K562 (cell line): ENCODE data around the gene YPEL1. TPM values are rescaled to one million over a fixed set of nuclear protein-coding genes. Genes with fewer than 3 reads are reported as not detected.

Experiments
- BHLHE40 ChIP-seq: IDR thresholded peaks from 2 replicates; pipeline ENCODE4 v1.6.1; 2011; ENCODE audit warnings: low read length, improper control_type of control experiment
- BMI1 ChIP-seq: fragments of 150-350 bp; IDR thresholded peaks from 2 replicates; pipeline ENCODE4 v1.6.1; 2014; ENCODE audit warnings: low read length
- GABPB2 ChIP-seq: fragments of 250-450 bp; sonication (Bioruptor Pico); conservative IDR thresholded peaks from 2 replicates; pipeline ENCODE4 v1.5.1; 2021; ENCODE audit warnings: mild to moderate bottlenecking
- GMEB1 ChIP-seq: fragments of 250-450 bp; sonication (Bioruptor Pico); IDR thresholded peaks from 2 replicates; pipeline ENCODE4 v1.4.0; 2020; ENCODE audit warnings: mild to moderate bottlenecking
- MYC ChIP-seq, 2 experiments: fragments of 250-450 bp in 1 of 2; sonication (Bioruptor Pico) in 1 of 2; IDR thresholded peaks; 2 replicates each; pipeline versions ENCODE4 v1.5.1 to v1.6.1; 2012 to 2021; ENCODE audit warnings: low read depth in 2 of 2, borderline replicate concordance in 1 of 2, improper control_type of control experiment in 1 of 2, low read length in 1 of 2, mild to moderate bottlenecking in 1 of 2, moderate library complexity in 1 of 2
- POLR3G ChIP-seq: IDR thresholded peaks from 2 replicates; pipeline ENCODE4 v1.6.1; 2011; ENCODE audit not compliant: insufficient read length, insufficient replicate concordance; ENCODE audit errors: extremely low read depth
- ZBTB40 ChIP-seq, 2 experiments: fragments of 450-650 bp in 1 of 2; sonication (generic) in 1 of 2; formaldehyde crosslinking in 1 of 2; IDR thresholded peaks; 2 replicates each; pipeline versions ENCODE4 v1.7.1 to v1.9.0; 2016 to 2022; ENCODE audit warnings: inconsistent platforms in 1 of 2, mild to moderate bottlenecking in 1 of 2, missing genetic modification reagents in 1 of 2
- ZNF609 ChIP-seq: sonication (generic); formaldehyde crosslinking; IDR thresholded peaks from 2 replicates; pipeline ENCODE4 v1.8.1; 2023; ENCODE audit warnings: missing genetic modification reagents, mild to moderate bottlenecking, borderline replicate concordance
- polyA plus RNA-seq, 8 experiments: library from polyadenylated mRNA; depleted of rRNA in 4 of 8; stranded (reverse) in 5 of 8; unstranded in 3 of 8; fragments of >200 nt; fragmentation: Nextera tagmentation in 2 of 8; fragmentation: Illumina TruSeq in 1 of 8; extraction: Ambion mirVana in 2 of 8; extraction: Trizol in 1 of 8; gene quantifications; 2 replicates each; pipeline versions ENCODE4 v1.2.1 to v1.2.3, GENCODE V29; 2011 to 2014; ENCODE audit warnings: inconsistent platforms in 1 of 8, missing spikeins in 1 of 8
- total RNA-seq, 7 experiments: library from RNA; depleted of rRNA in 6 of 7; stranded (reverse); fragments of >200 nt in 6 of 7; fragmentation: Illumina TruSeq in 2 of 7; extraction: Trizol in 2 of 7; gene quantifications; 2 replicates each; pipeline versions ENCODE4 v1.2.1 to v1.2.3, GENCODE V29; 2011 to 2021; ENCODE audit warnings: low replicate concordance in 1 of 7

The YPEL1 gene
- total and polyA plus RNA-seq, 9 of the 15 experiments (the other 6 are each of a cell fraction or from before 2014, with no cell fraction given), result 0.07 to 2.2 (median 0.46) TPM

GRCh38 chr22:21698430-21699329, 36.9 kb downstream of the YPEL1 start (continued):
- TF ChIP-seq ZBTB40 (IDR thresholded peaks at IDR 0.05) (no peak), ZBTB40 (CRISPR knock-in tag; IDR thresholded peaks at IDR 0.05) (no peak), BMI1 (no peak), BHLHE40 (no peak), MYC (IDR thresholded peaks at IDR 0.05; ENCODE audit: low read depth, low read length) (no peak), MYC (CRISPR knock-in tag; IDR thresholded peaks at IDR 0.05; ENCODE audit: borderline replicate concordance, low read depth) (no peak), GMEB1 (CRISPR knock-in tag) (no peak), ZNF609 (CRISPR knock-in tag) (no peak), POLR3G (no peak), GABPB2 (CRISPR knock-in tag) (no peak)
